Measurements from ENCODE around the gene SYNPR.

DNA sequence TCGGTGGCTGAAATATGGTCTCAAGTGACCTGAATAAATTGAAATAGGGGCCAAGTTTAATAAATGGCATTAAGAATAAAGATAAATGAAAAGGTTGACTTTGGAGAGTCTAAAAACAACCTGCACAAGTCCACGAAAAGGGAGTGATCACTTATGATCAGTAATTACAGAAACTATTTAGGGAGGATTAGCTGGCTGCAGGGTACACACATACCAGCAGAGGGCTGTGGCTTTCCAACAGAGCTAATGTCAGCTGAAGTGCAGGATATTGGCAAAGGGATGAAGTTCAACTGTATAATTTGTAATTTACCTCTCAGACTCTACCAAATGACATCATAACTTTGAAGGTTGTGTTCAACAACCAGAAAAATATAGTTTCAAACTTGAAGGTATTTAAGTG lies 86.8 kb downstream of the SYNPR start:
- TF ChIP-seq, protein P1, sequence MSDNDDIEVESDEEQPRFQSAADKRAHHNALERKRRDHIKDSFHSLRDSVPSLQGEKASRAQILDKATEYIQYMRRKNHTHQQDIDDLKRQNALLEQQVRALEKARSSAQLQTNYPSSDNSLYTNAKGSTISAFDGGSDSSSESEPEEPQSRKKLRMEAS (IDR thresholded peaks at IDR 0.05; ENCODE audit: low read depth, low read length), result no peak
- TF ChIP-seq, protein P2, sequence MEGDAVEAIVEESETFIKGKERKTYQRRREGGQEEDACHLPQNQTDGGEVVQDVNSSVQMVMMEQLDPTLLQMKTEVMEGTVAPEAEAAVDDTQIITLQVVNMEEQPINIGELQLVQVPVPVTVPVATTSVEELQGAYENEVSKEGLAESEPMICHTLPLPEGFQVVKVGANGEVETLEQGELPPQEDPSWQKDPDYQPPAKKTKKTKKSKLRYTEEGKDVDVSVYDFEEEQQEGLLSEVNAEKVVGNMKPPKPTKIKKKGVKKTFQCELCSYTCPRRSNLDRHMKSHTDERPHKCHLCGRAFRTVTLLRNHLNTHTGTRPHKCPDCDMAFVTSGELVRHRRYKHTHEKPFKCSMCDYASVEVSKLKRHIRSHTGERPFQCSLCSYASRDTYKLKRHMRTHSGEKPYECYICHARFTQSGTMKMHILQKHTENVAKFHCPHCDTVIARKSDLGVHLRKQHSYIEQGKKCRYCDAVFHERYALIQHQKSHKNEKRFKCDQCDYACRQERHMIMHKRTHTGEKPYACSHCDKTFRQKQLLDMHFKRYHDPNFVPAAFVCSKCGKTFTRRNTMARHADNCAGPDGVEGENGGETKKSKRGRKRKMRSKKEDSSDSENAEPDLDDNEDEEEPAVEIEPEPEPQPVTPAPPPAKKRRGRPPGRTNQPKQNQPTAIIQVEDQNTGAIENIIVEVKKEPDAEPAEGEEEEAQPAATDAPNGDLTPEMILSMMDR (IDR thresholded peaks at IDR 0.05; ENCODE audit: low read depth, low read length), result peak; percentile 22
- TF ChIP-seq POLR2A (IDR thresholded peaks at IDR 0.05; ENCODE audit: extremely low read depth, insufficient read length), result no peak

Measured in NB4 (cell line).